Spinal cord (tissue), 10 donors: Measurements from ENCODE around the gene AP2S1. TPM values are rescaled to one million over a fixed set of nuclear protein-coding genes. Genes with fewer than 3 reads are reported as not detected.
"Not testable (repeated sequence)": the region's sequence is repeated elsewhere in the genome, so short reads cannot be mapped to it uniquely, and the experiment has no call there.

Source experiments
- DNase-seq, 6 donors: peaks; one replicate each; pipeline versions ENCODE4 v3.0.0 to v3.0.0-alpha.2; 2013 to 2015; ENCODE audit warnings: low spot score in 6 of 6, low read depth in 4 of 6
- H3K27ac ChIP-seq: one replicate; pipeline ENCODE4 v1.5.1; 2013; ENCODE audit warnings: low read depth, low read length, control low read depth
- H3K27me3 ChIP-seq: one replicate; pipeline ENCODE4 v1.6.1; 2013; ENCODE audit warnings: low read length; ENCODE audit not compliant: control insufficient read depth, insufficient read depth
- H3K36me3 ChIP-seq: one replicate; pipeline ENCODE4 v1.6.1; 2013; ENCODE audit warnings: low read length; ENCODE audit not compliant: control insufficient read depth, insufficient read depth
- H3K4me1 ChIP-seq: one replicate; pipeline ENCODE4 v1.6.1; 2013; ENCODE audit warnings: low read length; ENCODE audit not compliant: control insufficient read depth, insufficient read depth
- H3K4me3 ChIP-seq: one replicate; pipeline ENCODE4 v1.5.1; 2013; ENCODE audit warnings: low read depth, low read length, control low read depth
- H3K9me3 ChIP-seq: one replicate; pipeline ENCODE4 v1.6.1; 2013; ENCODE audit warnings: low read length; ENCODE audit not compliant: control insufficient read depth, insufficient read depth
- WGBS: methylation state at CpG from one replicate; pipeline ENCODE4 v1.1.5; 2013; ENCODE audit warnings: missing lambda C conversion rate; ENCODE audit not compliant: insufficient coverage; 5-methylcytosine and 5-hydroxymethylcytosine counted together
- polyA plus RNA-seq, 2 donors: library from polyadenylated mRNA; unstranded; fragments of 120-200 nt; gene quantifications; one replicate each; pipeline ENCODE4 v1.2.1, GENCODE V29; 2013; ENCODE audit not compliant: insufficient read length in 2 of 2
- total RNA-seq, 2 donors: library from RNA; depleted of rRNA in 1 of 2; stranded (reverse); fragments of 120-200 nt in 1 of 2; fragments of >200 nt in 1 of 2; gene quantifications; one replicate each; pipeline versions ENCODE4 v1.2.3 to v1.2.4, GENCODE V29; 2013 to 2014
- donor health status: healthy.

AP2S1 gene
- total and polyA plus RNA-seq, 4 donors = 91.3 to 171 (median 149) TPM

- no peak for DNase-seq
- Histone ChIP-seq H3K27ac (no peak overlapping the region), H3K27me3 (no peaks in the 10 kb centered on the region), H3K9me3 (no peaks in the 10 kb centered on the region), H3K36me3 (no peaks in the 10 kb centered on the region), H3K4me1 (peaks cover 11% of the 10 kb centered on the region), H3K4me3 (no peak overlapping the region)
- no CpG with 5 or more reads among the region's 5 CpGs for WGBS
These were observed 36.0 kb upstream of the AP2S1 start for GRCh38 chr19:46886546-46887239.

GRCh38 chr19:46885411-46885810, 34.8 kb upstream of the AP2S1 start:
- no peaks in the 10 kb centered on the region for H3K9me3 ChIP-seq
- no peak for DNase-seq
- no CpG with 5 or more reads among the region's 2 CpGs for WGBS
- peaks cover 11% of the 10 kb centered on the region for H3K4me1 ChIP-seq
- no peak overlapping the region for H3K4me3 ChIP-seq
- no peak overlapping the region for H3K27ac ChIP-seq
- peaks cover 2% of the 10 kb centered on the region for H3K36me3 ChIP-seq
- no peaks in the 10 kb centered on the region for H3K27me3 ChIP-seq

- not testable (repeated sequence) for H3K27me3 ChIP-seq, H3K27ac ChIP-seq, H3K9me3 ChIP-seq, H3K4me3 ChIP-seq, DNase-seq
- WGBS = 45% methylated on average over 2 of the region's 4 CpGs
- H3K36me3 ChIP-seq = peaks cover 11% of the 10 kb centered on the region
- H3K4me1 ChIP-seq = peaks cover 11% of the 10 kb centered on the region
These were observed 32.1 kb upstream of the AP2S1 start for GRCh38 chr19:46882751-46883150.

- H3K4me3 ChIP-seq = no peak overlapping the region
- DNase-seq = no peak
- 94% methylated on average over 3 of the region's 4 CpGs for WGBS
- peaks cover 11% of the 10 kb centered on the region for H3K36me3 ChIP-seq
- no peak overlapping the region for H3K27ac ChIP-seq
- H3K27me3 ChIP-seq = no peaks in the 10 kb centered on the region
- no peaks in the 10 kb centered on the region for H3K9me3 ChIP-seq
- H3K4me1 ChIP-seq = peaks cover 11% of the 10 kb centered on the region
These were observed 31.4 kb upstream of the AP2S1 start for GRCh38 chr19:46882034-46882433.

- Histone ChIP-seq H3K36me3 (peaks cover 11% of the 10 kb centered on the region), H3K27me3 (no peaks in the 10 kb centered on the region), H3K4me1 (peaks cover 11% of the 10 kb centered on the region), H3K27ac (no peak overlapping the region), H3K9me3 (no peaks in the 10 kb centered on the region), H3K4me3 (no peak overlapping the region)
- 100% methylated on average over 2 of the region's 4 CpGs for WGBS
- no peak for DNase-seq
These were observed 30.4 kb upstream of the AP2S1 start for GRCh38 chr19:46881092-46881491.

- no peak overlapping the region for H3K27ac ChIP-seq
- no peaks in the 10 kb centered on the region for H3K27me3 ChIP-seq
- peaks cover 11% of the 10 kb centered on the region for H3K36me3 ChIP-seq
- DNase-seq = no peak
- H3K4me3 ChIP-seq = no peak overlapping the region
- H3K4me1 ChIP-seq = peaks cover 11% of the 10 kb centered on the region
- WGBS = no CpG with 5 or more reads among the region's 1 CpG
- no peaks in the 10 kb centered on the region for H3K9me3 ChIP-seq
These were observed 29.8 kb upstream of the AP2S1 start for GRCh38 chr19:46880431-46880830.

- no peak overlapping the region for H3K4me3 ChIP-seq
- no peaks in the 10 kb centered on the region for H3K9me3 ChIP-seq
- H3K4me1 ChIP-seq = peaks cover 9% of the 10 kb centered on the region
- H3K27ac ChIP-seq = no peak overlapping the region
- H3K27me3 ChIP-seq = no peaks in the 10 kb centered on the region
- 89% methylated on average over 8 of the region's 9 CpGs for WGBS
- H3K36me3 ChIP-seq = peaks cover 14% of the 10 kb centered on the region
- no peak for DNase-seq
These were observed 28.1 kb upstream of the AP2S1 start for GRCh38 chr19:46878613-46879375.

GRCh38 chr19:46875657-46876056, 25.0 kb upstream of the AP2S1 start:
- H3K36me3 ChIP-seq = peaks cover 19% of the 10 kb centered on the region
- H3K9me3 ChIP-seq = no peaks in the 10 kb centered on the region
- 100% methylated on average over 3 of the region's 6 CpGs for WGBS
- no peak overlapping the region for H3K4me3 ChIP-seq
- H3K4me1 ChIP-seq = no peaks in the 10 kb centered on the region
- H3K27me3 ChIP-seq = no peaks in the 10 kb centered on the region
- no peak overlapping the region for H3K27ac ChIP-seq
- DNase-seq = no peak

- Histone ChIP-seq H3K27ac (no peak overlapping the region), H3K9me3 (no peaks in the 10 kb centered on the region), H3K4me3 (no peak overlapping the region), H3K27me3 (no peaks in the 10 kb centered on the region), H3K4me1 (no peaks in the 10 kb centered on the region), H3K36me3 (peaks cover 19% of the 10 kb centered on the region)
- WGBS = 100% methylated on average over 1 of the region's 4 CpGs
- DNase-seq = no peak
These were observed 24.6 kb upstream of the AP2S1 start for GRCh38 chr19:46875234-46875633.

- H3K27ac ChIP-seq = no peak overlapping the region
- no CpG with 5 or more reads among the region's 4 CpGs for WGBS
- no peak for DNase-seq
These were observed 22.3 kb upstream of the AP2S1 start for GRCh38 chr19:46872967-46873366.

More at GRCh38 chr19:46872967-46873366, 22.3 kb upstream of the AP2S1 start:
- Histone ChIP-seq H3K4me1 (peaks cover 6% of the 10 kb centered on the region), H3K36me3 (peaks cover 10% of the 10 kb centered on the region), H3K27me3 (no peaks in the 10 kb centered on the region), H3K4me3 (no peak overlapping the region), H3K9me3 (no peaks in the 10 kb centered on the region)
